Islet of Langerhans (tissue), 1 donor: ENCODE results near the gene ITIH6.
A peak's percentile ranks its signal among the peaks of the same experiment; 100 is the strongest.
"Not testable (repeated sequence)": the region's sequence is repeated elsewhere in the genome, so short reads cannot be mapped to it uniquely, and the experiment has no call there.

Source experiments
- FAIRE-seq: peaks from one replicate; lab custom pipeline; 2011; peaks lifted over from hg19 to GRCh38; lab: Jason Lieb, UNC

Gene ITIH6

GRCh38 chrX:54808109-54808604, 10.1 kb upstream of the ITIH6 start:
- no peak for FAIRE-seq

- FAIRE-seq, result peak; percentile 9
Observed at GRCh38 chrX:54807524-54808108, 9.6 kb upstream of the ITIH6 start, which contains the start of gene MAGED2. Gene MAGED2, plus strand, starts transcription at chrX:54807745. Its CDS starts 1,587 bp downstream, at chrX:54809332.

GRCh38 chrX:54799046-54799445, 991 bp upstream of the ITIH6 start:
- no peak for FAIRE-seq

- FAIRE-seq, result no peak
Observed at GRCh38 chrX:54794795-54795194, 3.3 kb downstream of the ITIH6 start.

GRCh38 chrX:54794028-54794427, 4.0 kb downstream of the ITIH6 start:
- no peak for FAIRE-seq

GRCh38 chrX:54789405-54789804, 8.7 kb downstream of the ITIH6 start:
- not testable (repeated sequence) for FAIRE-seq

GRCh38 chrX:54788446-54788845, 9.6 kb downstream of the ITIH6 start:
- no peak for FAIRE-seq

GRCh38 chrX:54786967-54787366, 11.1 kb downstream of the ITIH6 start:
- FAIRE-seq, result no peak

- no peak for FAIRE-seq
Observed at GRCh38 chrX:54785901-54786300, 12.2 kb downstream of the ITIH6 start.

GRCh38 chrX:54776987-54777672, 20.9 kb downstream of the ITIH6 start:
- no peak for FAIRE-seq

GRCh38 chrX:54776061-54776460, 22.0 kb downstream of the ITIH6 start:
- FAIRE-seq, result no peak

GRCh38 chrX:54774391-54775094, 23.5 kb downstream of the ITIH6 start:
- FAIRE-seq, result peak; percentile 13

- no peak for FAIRE-seq
Observed at GRCh38 chrX:54758114-54759055, 39.7 kb downstream of the ITIH6 start.

- no peak for FAIRE-seq
Observed at GRCh38 chrX:54754854-54755253, 43.2 kb downstream of the ITIH6 start.

GRCh38 chrX:54748626-54749025, 49.4 kb downstream of the ITIH6 start:
- FAIRE-seq, result no peak

- no peak for FAIRE-seq
Observed at GRCh38 chrX:54747733-54748393, 50.2 kb downstream of the ITIH6 start.

- no peak for FAIRE-seq
Observed at GRCh38 chrX:54746928-54747327, 51.1 kb downstream of the ITIH6 start.

GRCh38 chrX:54745676-54746075, 52.4 kb downstream of the ITIH6 start:
- no peak for FAIRE-seq

GRCh38 chrX:54738567-54738966, 59.5 kb downstream of the ITIH6 start:
- FAIRE-seq, result not testable (repeated sequence)

- not testable (repeated sequence) for FAIRE-seq
Observed at GRCh38 chrX:54736298-54736942, 61.6 kb downstream of the ITIH6 start.

GRCh38 chrX:54721424-54721823, 76.6 kb downstream of the ITIH6 start:
- FAIRE-seq, result no peak
